ENCODE measurements around the gene ALK.

The ALK gene

DNA sequence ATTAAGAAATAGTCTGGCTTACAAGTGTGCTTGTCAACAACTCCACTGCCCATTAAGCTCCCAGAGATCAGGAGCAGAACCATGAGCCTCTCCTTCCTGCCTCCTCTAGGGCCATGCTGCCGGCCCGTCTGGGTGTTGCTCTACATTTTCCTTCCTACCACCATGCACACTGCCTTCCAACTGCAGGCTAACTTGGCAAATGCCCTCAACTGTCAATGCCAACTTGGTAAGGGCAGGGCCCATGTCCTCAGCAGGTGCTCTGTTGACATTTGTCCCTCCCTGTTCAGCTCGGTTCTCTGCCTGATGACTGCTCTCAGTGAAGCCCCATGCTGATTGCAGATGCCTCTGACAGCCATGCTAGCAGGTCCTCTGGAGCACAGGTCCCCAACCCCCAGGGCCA, 345.2 kb downstream of the ALK start:
- no peak for DNase-seq (ENCODE audit: low read depth)

GRCh38 chr2:29575370-29575890, 346.0 kb downstream of the ALK start:
- DNase-seq (ENCODE audit: low read depth): no peak

GRCh38 chr2:29573612-29574011, 347.8 kb downstream of the ALK start:
- no peak for DNase-seq (ENCODE audit: low read depth)

GRCh38 chr2:29573147-29573546, 348.2 kb downstream of the ALK start:
- DNase-seq (ENCODE audit: low read depth): no peak

GRCh38 chr2:29570539-29570938, 350.8 kb downstream of the ALK start:
- DNase-seq (ENCODE audit: low read depth): no peak

DNA sequence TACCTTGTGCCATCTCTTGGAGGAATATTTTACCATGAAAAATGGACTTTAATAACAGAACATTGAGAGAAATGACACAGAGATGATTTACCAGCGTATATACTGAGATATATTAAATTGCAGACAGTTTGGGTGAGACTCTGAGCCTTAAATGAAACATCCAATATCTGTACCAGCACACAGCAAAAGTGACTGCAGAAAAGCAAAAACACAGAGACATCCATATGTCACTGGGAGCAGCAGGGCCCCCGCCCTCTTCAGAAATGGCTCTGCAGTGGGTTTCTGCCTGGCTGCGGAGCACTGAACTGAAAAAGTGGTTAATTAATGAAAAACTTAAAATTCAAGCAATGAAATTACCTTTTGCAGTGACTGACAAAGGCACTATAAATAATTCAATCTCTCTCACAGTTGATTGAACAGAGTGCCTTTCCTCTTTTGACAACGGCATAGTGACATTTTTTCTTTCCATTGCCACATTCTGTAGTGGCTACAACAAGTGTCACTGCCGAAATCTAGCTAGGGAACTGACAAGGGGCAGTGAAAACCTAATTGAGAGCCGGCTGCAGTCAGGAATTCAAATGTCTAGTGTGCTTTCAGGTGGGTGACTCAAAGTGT, 353.4 kb downstream of the ALK start:
- no peak for DNase-seq (ENCODE audit: low read depth)

DNA sequence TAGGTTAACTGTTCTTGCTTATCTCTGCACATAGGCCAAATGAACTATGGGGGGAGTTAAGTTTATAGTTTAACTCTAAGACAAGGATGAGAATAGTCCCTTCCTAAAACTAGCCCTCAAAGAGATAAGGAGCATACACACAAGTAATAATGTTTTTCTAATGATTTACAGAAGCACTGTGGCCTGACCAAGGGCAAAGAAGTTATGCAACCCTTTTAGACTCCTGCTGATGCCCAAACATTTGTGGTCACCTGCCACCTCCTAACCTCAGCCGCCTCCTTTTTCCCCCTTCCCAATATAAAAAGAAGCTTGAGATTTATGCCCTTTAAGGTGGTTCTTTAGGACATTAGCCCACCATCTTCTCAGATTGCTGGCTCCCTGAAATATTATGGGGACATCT, 357.7 kb downstream of the ALK start:
- no peak for DNase-seq (ENCODE audit: low read depth)

GRCh38 chr2:29562896-29563295, 358.5 kb downstream of the ALK start:
- DNase-seq (ENCODE audit: low read depth): no peak

DNA sequence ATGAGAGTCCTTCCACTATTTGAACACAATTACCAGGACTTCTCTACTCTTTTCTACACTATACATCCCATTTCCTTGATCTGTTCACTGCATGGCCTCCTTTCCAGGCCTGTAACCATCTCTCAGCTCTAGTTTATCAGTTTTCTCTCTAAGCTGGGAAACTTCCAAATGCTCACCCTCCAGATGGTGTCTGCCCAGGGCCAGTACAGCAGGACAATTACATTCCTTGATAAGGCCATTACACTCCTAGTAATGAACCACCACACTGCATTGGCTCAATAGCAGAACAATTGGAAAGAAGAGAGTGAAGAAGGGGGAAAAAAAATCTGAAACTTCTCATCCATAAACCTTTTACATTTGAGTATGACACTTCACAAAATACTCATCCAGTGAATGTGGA, 359.1 kb downstream of the ALK start:
- DNase-seq (ENCODE audit: low read depth): no peak

- DNase-seq (ENCODE audit: low read depth): no peak
Measured at GRCh38 chr2:29561628-29562027, 359.8 kb downstream of the ALK start.

DNA sequence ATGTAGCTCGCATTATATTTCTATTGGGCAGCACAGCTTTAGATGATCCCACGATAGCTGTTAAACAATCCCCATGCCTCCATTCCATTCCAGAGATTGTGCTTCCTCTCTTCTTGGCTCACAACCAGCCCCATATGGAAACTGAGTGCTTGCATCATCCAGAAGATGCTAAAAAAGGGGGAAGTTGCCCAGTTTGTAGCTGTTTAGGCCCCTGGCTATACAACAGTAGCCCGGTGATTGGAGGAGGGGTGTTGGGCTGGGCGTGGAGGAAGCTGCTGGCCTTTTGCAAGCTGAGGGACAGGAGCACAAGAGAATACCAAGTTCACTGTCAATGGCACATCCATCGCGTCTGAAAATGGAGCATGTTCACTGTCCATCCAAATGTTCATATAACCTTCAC, 360.2 kb downstream of the ALK start:
- DNase-seq (ENCODE audit: low read depth): no peak

DNA sequence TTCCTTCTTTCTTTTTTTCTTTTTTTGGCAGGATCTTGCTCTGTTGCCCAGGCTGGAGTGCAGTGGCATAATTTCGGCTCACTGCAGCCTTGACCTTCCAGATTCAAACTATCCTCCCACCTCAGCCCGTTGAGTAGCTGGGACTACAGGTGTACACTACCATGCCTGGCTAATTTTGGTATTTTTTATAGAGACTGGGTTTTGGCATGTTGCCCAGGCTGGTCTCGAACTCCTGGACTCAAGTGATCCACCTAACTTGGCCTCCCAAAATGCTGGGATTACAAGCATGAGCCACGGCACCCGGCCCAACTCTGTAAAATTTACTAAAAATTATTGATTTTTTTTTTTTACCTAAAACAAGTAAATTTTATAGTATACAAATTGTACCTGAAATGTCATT, 360.8 kb downstream of the ALK start:
- no peak for DNase-seq (ENCODE audit: low read depth)

DNA sequence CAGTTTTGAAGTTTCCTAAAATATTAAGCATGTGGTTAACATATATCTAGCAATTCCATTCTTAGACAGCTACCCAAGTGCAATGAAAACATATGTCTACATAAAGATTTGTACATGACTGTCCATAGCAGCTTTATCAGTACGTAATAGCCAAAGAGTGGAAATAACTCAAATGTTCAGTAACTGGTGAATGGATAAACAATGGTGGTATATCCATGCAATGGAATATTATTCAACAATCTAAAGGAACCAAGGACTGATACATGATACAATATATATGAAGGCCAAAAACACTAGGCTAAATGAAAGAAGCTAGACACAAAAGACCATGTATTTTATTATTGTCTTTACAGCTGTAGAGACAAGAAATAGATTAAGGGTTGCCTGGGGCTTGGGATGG, 361.4 kb downstream of the ALK start:
- no peak for DNase-seq (ENCODE audit: low read depth)

GRCh38 chr2:29559578-29559977, 361.8 kb downstream of the ALK start:
- no peak for DNase-seq (ENCODE audit: low read depth)

DNA sequence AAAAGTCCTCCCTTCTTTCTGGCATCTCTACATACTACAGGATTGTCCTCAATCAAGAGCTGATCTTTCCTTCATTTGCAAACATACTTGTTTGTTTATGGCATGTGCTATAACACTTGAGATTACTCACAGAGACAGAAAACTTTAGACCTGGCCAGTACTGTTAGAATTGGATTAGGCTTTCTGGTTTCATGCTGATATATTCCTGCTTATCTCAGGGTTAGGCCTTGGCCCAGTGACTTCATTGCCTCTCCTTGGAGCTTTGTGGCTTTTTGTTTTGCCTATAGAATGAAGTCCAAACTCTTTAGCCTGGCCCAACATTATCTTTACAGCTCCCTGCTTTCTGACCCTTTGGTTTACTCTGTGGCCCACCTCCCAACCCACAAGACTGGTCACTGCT, 363.3 kb downstream of the ALK start:
- DNase-seq (ENCODE audit: low read depth): no peak

DNA sequence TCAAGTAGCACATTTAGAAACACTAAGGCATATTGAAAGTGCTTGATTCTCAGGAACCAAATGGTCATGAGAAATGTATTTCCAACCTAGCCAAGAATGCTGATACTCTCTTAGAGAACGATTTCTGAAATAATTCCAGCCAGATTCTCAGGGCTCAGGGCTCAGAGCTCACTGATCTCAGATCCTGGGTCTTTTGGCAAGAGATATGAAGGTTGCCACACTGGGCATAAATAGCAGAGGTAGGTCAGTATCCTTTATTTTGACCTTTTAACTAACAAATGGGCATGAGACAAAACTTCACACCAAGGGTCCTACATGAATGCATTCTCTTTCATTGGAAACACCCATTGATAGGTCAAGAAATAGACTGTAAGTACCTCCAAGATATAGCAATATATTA, 364.1 kb downstream of the ALK start:
- DNase-seq (ENCODE audit: low read depth): no peak

DNA sequence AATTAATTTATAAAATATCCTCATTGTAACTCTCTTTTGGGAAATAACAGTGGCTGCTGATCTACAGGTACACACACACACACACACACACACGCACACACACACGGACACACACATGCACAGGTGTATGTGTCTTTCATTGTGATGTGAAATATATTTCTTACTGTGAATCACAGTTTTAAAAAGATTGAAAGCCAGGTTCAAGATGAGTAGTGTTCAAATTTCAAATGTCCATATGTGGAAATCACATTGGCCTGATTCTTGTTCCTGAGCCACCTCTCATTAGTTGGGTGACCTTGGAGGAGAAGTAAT, 372.4 kb downstream of the ALK start:
- no peak for DNase-seq (ENCODE audit: low read depth)

- DNase-seq (ENCODE audit: low read depth): no peak
Measured at GRCh38 chr2:29544917-29545316, 376.5 kb downstream of the ALK start.

- no peak for DNase-seq (ENCODE audit: low read depth)
Measured at GRCh38 chr2:29544031-29544430, 377.4 kb downstream of the ALK start.

DNA sequence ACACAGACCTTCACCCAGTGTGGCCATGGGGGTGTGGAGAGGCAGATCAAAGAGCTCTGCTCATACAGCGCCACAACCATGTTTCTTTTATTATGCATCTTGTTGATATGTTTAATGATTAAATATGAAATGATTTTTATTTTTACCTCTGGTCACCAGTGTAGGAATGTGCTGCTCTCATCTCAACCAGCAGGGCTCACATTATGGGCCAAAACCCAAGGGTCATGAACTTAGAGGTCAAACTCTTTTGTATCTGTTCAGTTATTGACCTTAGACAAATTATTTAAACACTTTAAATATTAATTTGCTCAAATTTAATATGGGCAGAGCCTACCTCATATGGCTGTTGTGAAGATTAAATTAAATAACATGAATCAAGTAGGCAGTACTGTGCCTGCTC, 386.2 kb downstream of the ALK start:
- DNase-seq (ENCODE audit: low read depth): no peak

GRCh38 chr2:29532436-29532835, 388.9 kb downstream of the ALK start:
- DNase-seq (ENCODE audit: low read depth): no peak

DNA sequence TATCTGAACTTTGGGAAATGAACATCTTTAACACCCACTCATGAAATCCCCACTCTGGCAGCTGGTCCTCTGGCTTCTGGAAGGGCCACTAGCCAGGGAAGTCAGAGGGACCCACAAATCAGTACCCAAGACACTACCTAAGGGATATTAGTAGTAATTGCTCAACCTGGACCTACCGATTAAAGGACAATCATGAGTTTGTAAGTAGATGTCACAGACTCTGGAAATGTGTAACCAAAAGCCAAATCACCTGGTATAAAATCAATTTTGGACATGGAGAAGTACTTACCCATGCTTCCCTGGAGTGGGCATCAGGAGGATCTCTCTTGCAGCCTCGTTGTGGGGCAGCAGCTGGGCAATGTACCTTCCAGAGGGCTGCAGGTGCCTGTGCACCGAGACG, 389.8 kb downstream of the ALK start:
- DNase-seq (ENCODE audit: low read depth): no peak

DNA sequence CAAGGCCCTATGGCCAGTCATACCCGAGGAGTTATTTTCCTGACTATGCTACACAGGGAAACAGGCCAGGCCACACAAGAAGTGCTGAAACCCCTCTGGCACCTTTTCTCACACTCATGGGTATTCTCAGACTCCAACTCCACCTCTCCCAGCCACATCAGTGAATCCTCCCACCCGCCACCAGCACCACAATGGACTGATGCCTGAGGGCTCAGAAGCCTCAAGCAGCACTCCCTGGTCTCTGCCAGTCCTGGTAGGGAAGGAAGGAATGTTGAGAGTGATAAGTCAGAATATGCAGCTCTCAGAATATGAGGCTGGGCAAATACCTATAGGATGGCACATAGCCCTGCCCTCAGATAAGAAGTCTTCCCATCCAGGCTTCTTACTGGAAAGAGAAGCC, 391.1 kb downstream of the ALK start:
- DNase-seq (ENCODE audit: low read depth): no peak

- no peak for DNase-seq (ENCODE audit: low read depth)
Measured at GRCh38 chr2:29528891-29529520, 392.4 kb downstream of the ALK start.
